Loucy (cell line): ENCODE results near the gene LRRC4C.

ENCODE experiments used
- EZH2phosphoT487 ChIP-seq: fragments of 200-600 bp; IDR thresholded peaks from 2 replicates; pipeline ENCODE4 v1.6.1; 2018; ENCODE audit warnings: antibody characterized with exemption, mild to moderate bottlenecking, moderate library complexity, borderline replicate concordance
- TF ChIP-seq, protein P1 (sequence below): fragments of 200-600 bp; sonication (generic); conservative IDR thresholded peaks from 2 replicates; pipeline ENCODE4 v1.5.1; 2014; ENCODE audit warnings: mild to moderate bottlenecking, antibody characterized with exemption, low read length

DNA sequence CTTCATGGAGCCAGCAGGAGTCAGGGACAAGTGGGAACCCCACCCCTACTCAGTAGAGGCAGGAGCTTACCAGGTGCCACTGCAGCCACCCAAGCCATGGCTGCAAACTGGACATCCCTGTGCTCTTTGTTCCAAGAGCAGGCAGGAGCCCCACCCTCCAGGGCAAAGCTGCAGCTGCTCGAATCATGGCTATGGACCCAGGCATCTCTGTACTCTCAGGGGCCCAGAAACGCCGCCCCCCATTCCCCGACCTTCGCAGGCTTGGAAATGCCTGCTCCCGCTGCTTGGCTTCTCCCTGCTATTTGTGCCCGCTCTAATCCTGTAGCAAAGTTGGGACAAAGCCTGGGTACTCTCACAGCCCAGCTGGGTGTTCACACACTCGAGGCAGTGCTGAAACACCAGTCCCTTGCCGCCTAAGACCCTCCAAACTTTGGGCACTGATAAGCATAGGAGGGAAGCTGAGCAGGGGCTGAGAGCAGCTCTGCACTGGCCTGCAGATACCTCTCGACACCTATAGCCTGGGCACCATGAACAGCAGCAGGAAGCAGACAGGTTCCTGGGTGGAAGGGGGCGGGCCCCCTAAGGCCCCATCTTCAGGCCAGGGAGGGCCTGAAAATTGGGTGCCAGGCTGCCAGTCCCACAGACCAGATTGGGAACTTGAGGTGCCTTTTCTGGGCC is 402.4 kb downstream of the LRRC4C start:
- TF ChIP-seq, protein P1, sequence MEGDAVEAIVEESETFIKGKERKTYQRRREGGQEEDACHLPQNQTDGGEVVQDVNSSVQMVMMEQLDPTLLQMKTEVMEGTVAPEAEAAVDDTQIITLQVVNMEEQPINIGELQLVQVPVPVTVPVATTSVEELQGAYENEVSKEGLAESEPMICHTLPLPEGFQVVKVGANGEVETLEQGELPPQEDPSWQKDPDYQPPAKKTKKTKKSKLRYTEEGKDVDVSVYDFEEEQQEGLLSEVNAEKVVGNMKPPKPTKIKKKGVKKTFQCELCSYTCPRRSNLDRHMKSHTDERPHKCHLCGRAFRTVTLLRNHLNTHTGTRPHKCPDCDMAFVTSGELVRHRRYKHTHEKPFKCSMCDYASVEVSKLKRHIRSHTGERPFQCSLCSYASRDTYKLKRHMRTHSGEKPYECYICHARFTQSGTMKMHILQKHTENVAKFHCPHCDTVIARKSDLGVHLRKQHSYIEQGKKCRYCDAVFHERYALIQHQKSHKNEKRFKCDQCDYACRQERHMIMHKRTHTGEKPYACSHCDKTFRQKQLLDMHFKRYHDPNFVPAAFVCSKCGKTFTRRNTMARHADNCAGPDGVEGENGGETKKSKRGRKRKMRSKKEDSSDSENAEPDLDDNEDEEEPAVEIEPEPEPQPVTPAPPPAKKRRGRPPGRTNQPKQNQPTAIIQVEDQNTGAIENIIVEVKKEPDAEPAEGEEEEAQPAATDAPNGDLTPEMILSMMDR = no peak
- no peak for TF ChIP-seq EZH2phosphoT487
